Fibroblast of upper back skin (primary cell): ENCODE data around the gene PCDHGA3.
"Not testable (repeated sequence)": the region's sequence is repeated elsewhere in the genome, so short reads cannot be mapped to it uniquely, and the experiment has no call there.

Source experiments
- DNase-seq: peaks from one replicate; pipeline ENCODE4 v3.0.0-alpha.2; 2013

Gene PCDHGA3

GRCh38 chr5:141349917-141350619, 6.4 kb downstream of the PCDHGA3 start, which contains the start of gene PCDHGB1:
Gene PCDHGB1 (plus strand): TSS chr5:141350099. CDS start chr5:141350261, 162 bp downstream.
- DNase-seq, result peak; percentile 55

- no peak for DNase-seq
These were observed 8.0 kb downstream of the PCDHGA3 start for GRCh38 chr5:141351591-141351990.

GRCh38 chr5:141354900-141355469, 11.4 kb downstream of the PCDHGA3 start, which contains the start of gene PCDHGA4:
Gene PCDHGA4 (plus strand): TSS chr5:141355021. CDS start chr5:141355108, 87 bp downstream.
- DNase-seq, result no peak

- no peak for DNase-seq
These were observed 12.0 kb downstream of the PCDHGA3 start for GRCh38 chr5:141355641-141356040.

- DNase-seq, result no peak
These were observed 12.5 kb downstream of the PCDHGA3 start for GRCh38 chr5:141356133-141356532.

GRCh38 chr5:141356950-141357349, 13.3 kb downstream of the PCDHGA3 start:
- no peak for DNase-seq

GRCh38 chr5:141359790-141360426, 16.3 kb downstream of the PCDHGA3 start, which contains the start of gene PCDHGB2:
Gene PCDHGB2 (plus strand): TSS chr5:141359994. CDS start chr5:141360136, 142 bp downstream.
- peak; percentile 41 for DNase-seq

- DNase-seq, result no peak
These were observed 17.1 kb downstream of the PCDHGA3 start for GRCh38 chr5:141360685-141361084.

GRCh38 chr5:141362719-141363118, 19.1 kb downstream of the PCDHGA3 start:
- no peak for DNase-seq

- DNase-seq, result peak; percentile 28
These were observed 20.5 kb downstream of the PCDHGA3 start, which contains the start of gene PCDHGA5 for GRCh38 chr5:141363952-141364660. Gene PCDHGA5 (plus strand): TSS chr5:141364162. CDS start chr5:141364331, 169 bp downstream.

GRCh38 chr5:141366016-141366896, 22.6 kb downstream of the PCDHGA3 start:
- no peak for DNase-seq

- peak; percentile 64 for DNase-seq
These were observed 26.6 kb downstream of the PCDHGA3 start, which contains the start of gene PCDHGB3 for GRCh38 chr5:141369994-141370848. Gene PCDHGB3 (plus strand): TSS chr5:141370242. CDS start chr5:141370395, 153 bp downstream.

GRCh38 chr5:141371572-141372475, 28.2 kb downstream of the PCDHGA3 start:
- no peak for DNase-seq

GRCh38 chr5:141373673-141374317, 30.2 kb downstream of the PCDHGA3 start, which contains the start of gene PCDHGA6:
Gene PCDHGA6 (plus strand): TSS chr5:141373891. CDS start chr5:141374084, 193 bp downstream.
- peak; percentile 38 for DNase-seq

- no peak for DNase-seq
These were observed 31.0 kb downstream of the PCDHGA3 start for GRCh38 chr5:141374627-141375026.

GRCh38 chr5:141375444-141376155, 32.0 kb downstream of the PCDHGA3 start:
- not testable (repeated sequence) for DNase-seq

- peak; percentile 44 for DNase-seq
These were observed 39.1 kb downstream of the PCDHGA3 start, which contains the start of gene PCDHGA7 for GRCh38 chr5:141382469-141383294. Gene PCDHGA7 (plus strand): TSS chr5:141382742. CDS start chr5:141382900, 158 bp downstream.
